Peyer's patch (tissue), 4 donors: ENCODE data around the gene RNGTT. TPM values are rescaled to one million over a fixed set of nuclear protein-coding genes. Genes with fewer than 3 reads are reported as not detected.

Experiments
- DNase-seq, 3 donors: peaks; one replicate each; pipeline ENCODE4 v3.0.0-alpha.2; 2017 to 2019
- H3K27ac ChIP-seq, 4 donors: fragments of 200-600 bp; sonication (generic); one replicate each; pipeline ENCODE4 v1.5.1; 2016 to 2019
- H3K27me3 ChIP-seq, 2 donors: fragments of 200-600 bp; sonication (generic); one replicate each; pipeline ENCODE4 v1.5.1; 2019
- H3K36me3 ChIP-seq, 3 donors: fragments of 200-600 bp; sonication (generic); one replicate each; pipeline ENCODE4 v1.5.1; 2016 to 2019
- H3K4me1 ChIP-seq, 4 donors: fragments of 200-600 bp; sonication (generic); one replicate each; pipeline ENCODE4 v1.5.1; 2016 to 2019
- H3K4me3 ChIP-seq, 4 donors: fragments of 200-600 bp; sonication (generic); 1 replicate in 3 of 4; 2 replicates in 1 of 4; pipeline ENCODE4 v1.5.1; 2016 to 2019; ENCODE audit warnings: mild to moderate bottlenecking in 1 of 4
- H3K9me3 ChIP-seq, 4 donors: fragments of 200-600 bp; sonication (generic); one replicate each; pipeline ENCODE4 v1.5.1; 2016 to 2019; ENCODE audit warnings: mild to moderate bottlenecking in 1 of 4
- CTCF ChIP-seq, 6 experiments: fragments of 450-650 bp in 4 of 6; fragments of 200-600 bp in 2 of 6; sonication (generic) in 1 of 6; IDR thresholded peaks; one replicate each; pipeline ENCODE4 v1.5.1; 2017 to 2019; ENCODE audit warnings: antibody characterized with exemption in 6 of 6, mild to moderate bottlenecking in 3 of 6, moderate library complexity in 1 of 6
- POLR2A ChIP-seq, 2 donors: fragments of 450-650 bp; IDR thresholded peaks; one replicate each; pipeline ENCODE4 v1.5.1; 2017; ENCODE audit warnings: antibody characterized with exemption in 2 of 2, mild to moderate bottlenecking in 2 of 2, moderate library complexity in 2 of 2
- total RNA-seq, 4 donors: library from RNA; depleted of rRNA; stranded (reverse); fragments of >200 nt; gene quantifications; one replicate each; pipeline ENCODE4 v1.1.0, GENCODE V29; 2016

RNGTT gene
- total RNA-seq, 4 donors from 2014 or later: 12.7 to 44.6 (median 18.5) TPM

GRCh38 chr6:88631830-88632229 lies 331.6 kb downstream of the RNGTT start:
- TF ChIP-seq POLR2A (IDR thresholded peaks at IDR 0.05): no peak
- TF ChIP-seq CTCF (IDR thresholded peaks at IDR 0.05): no peak
- Histone ChIP-seq H3K9me3 (no peaks in the 10 kb centered on the region), H3K27ac (no peak overlapping the region)

GRCh38 chr6:88629838-88630494 lies 333.5 kb downstream of the RNGTT start:
- H3K4me3 ChIP-seq: no peak overlapping the region
- no peaks in the 10 kb centered on the region for H3K36me3 ChIP-seq
- no peaks in the 10 kb centered on the region for H3K9me3 ChIP-seq
- TF ChIP-seq POLR2A (IDR thresholded peaks at IDR 0.05) (no peak), CTCF (IDR thresholded peaks at IDR 0.05) (no peak)
- DNase-seq: peak in 2 of 3 donors; percentile 32 to 60
- no peak overlapping the region for H3K27ac ChIP-seq
- no peaks in the 10 kb centered on the region for H3K27me3 ChIP-seq
- no peaks in the 10 kb centered on the region for H3K4me1 ChIP-seq

More at GRCh38 chr6:88631830-88632229, 331.6 kb downstream of the RNGTT start:
- no peaks in the 10 kb centered on the region for H3K27me3 ChIP-seq
- DNase-seq: no peak
- no peaks in the 10 kb centered on the region for H3K36me3 ChIP-seq
- H3K4me3 ChIP-seq: no peak overlapping the region
- H3K4me1 ChIP-seq: no peaks in the 10 kb centered on the region

- no peak for DNase-seq
- Histone ChIP-seq H3K27me3 (no peaks in the 10 kb centered on the region), H3K27ac (no peak overlapping the region), H3K36me3 (no peaks in the 10 kb centered on the region), H3K9me3 (no peaks in the 10 kb centered on the region), H3K4me3 (no peak overlapping the region), H3K4me1 (no peaks in the 10 kb centered on the region)
- no peak for TF ChIP-seq CTCF (IDR thresholded peaks at IDR 0.05)
- no peak for TF ChIP-seq POLR2A (IDR thresholded peaks at IDR 0.05)
Measured at GRCh38 chr6:88626460-88626859, 337.0 kb downstream of the RNGTT start.

- Histone ChIP-seq H3K27me3 (no peaks in the 10 kb centered on the region), H3K9me3 (no peaks in the 10 kb centered on the region), H3K27ac (no peak overlapping the region), H3K4me3 (no peak overlapping the region), H3K36me3 (no peaks in the 10 kb centered on the region), H3K4me1 (no peaks in the 10 kb centered on the region)
- DNase-seq: no peak
- no peak for TF ChIP-seq CTCF (IDR thresholded peaks at IDR 0.05)
- TF ChIP-seq POLR2A (IDR thresholded peaks at IDR 0.05): no peak
Measured at GRCh38 chr6:88623531-88623930, 339.9 kb downstream of the RNGTT start.

GRCh38 chr6:88619951-88620350 lies 343.5 kb downstream of the RNGTT start:
- H3K36me3 ChIP-seq: no peaks in the 10 kb centered on the region
- TF ChIP-seq POLR2A (IDR thresholded peaks at IDR 0.05) (no peak), CTCF (IDR thresholded peaks at IDR 0.05) (no peak)

More at GRCh38 chr6:88619951-88620350, 343.5 kb downstream of the RNGTT start:
- Histone ChIP-seq H3K4me3 (no peak overlapping the region), H3K9me3 (no peaks in the 10 kb centered on the region), H3K4me1 (no peaks in the 10 kb centered on the region), H3K27me3 (no peaks in the 10 kb centered on the region), H3K27ac (no peak overlapping the region)
- DNase-seq: no peak
